HepG2 (cell line): ENCODE data around the gene SLC38A9. TPM values are rescaled to one million over a fixed set of nuclear protein-coding genes. Genes with fewer than 3 reads are reported as not detected.

Experiments
- ATAC-seq: fragments of 200-7000 bp; cut with Tn5 transposase; 3 replicates; pipeline ENCODE4 v1.9.1; 2020; ENCODE audit warnings: mild to moderate bottlenecking, moderate library complexity
- BruUV-seq: library from RNA; stranded (reverse); fragments of 400-500 nt; replicated peaks from 2 replicates; lab custom pipeline; 2021; lab: Mats Ljungman, UMichigan
- CTCF ChIA-PET: fragments of 300-600 bp; formaldehyde crosslinking; extraction: SDS; loops from one replicate; lab custom pipeline; 2021; ENCODE audit warnings: low total read pairs, inconsistent platforms, low intra/inter-chr PET ratio; lab: Yijun Ruan, JAX
- POLR2A ChIA-PET: fragments of 350-600 bp; sonication (Branson Sonifier 250); formaldehyde crosslinking; loops from one replicate; lab custom pipeline; 2020; ENCODE audit warnings: antibody characterized with exemption, inconsistent platforms; lab: Yijun Ruan, JAX
- DNase-seq: peaks from one replicate; pipeline ENCODE4 v3.0.0-alpha.2; 2015; ENCODE audit warnings: low spot score
- FAIRE-seq: peaks from 3 replicates; lab custom pipeline; 2011; peaks lifted over from hg19 to GRCh38; lab: Jason Lieb, UNC
- H2AFZ ChIP-seq: one replicate; pipeline ENCODE4 v1.6.1; 2011; ENCODE audit warnings: low read length, inconsistent platforms
- H3K27ac ChIP-seq: fragments of 300-600 bp; 3 replicates; pipeline ENCODE4 v1.8.0; 2011; ENCODE audit warnings: mixed run types, mild to moderate bottlenecking, mixed read lengths, low read length, inconsistent platforms; ENCODE audit not compliant: insufficient read depth; ENCODE audit errors: extremely low read length
- H3K27me3 ChIP-seq, 2 experiments: fragments of 200-600 bp in 1 of 2; 2 replicates in 1 of 2; 3 replicates in 1 of 2; pipeline versions ENCODE4 v1.6.0 to v1.8.0; 2011; ENCODE audit warnings: low read length in 2 of 2, mild to moderate bottlenecking in 2 of 2, moderate library complexity in 2 of 2, inconsistent platforms in 1 of 2; ENCODE audit not compliant: insufficient read depth in 2 of 2, control insufficient read depth in 1 of 2
- H3K36me3 ChIP-seq, 2 experiments: fragments of 200-600 bp in 1 of 2; replicated peaks in 1 of 2; 2 replicates in 1 of 2; 3 replicates in 1 of 2; pipeline versions ENCODE4 v1.5.1 to v1.8.0; 2011; ENCODE audit warnings: low read length in 2 of 2, inconsistent platforms in 1 of 2; ENCODE audit not compliant: insufficient read depth in 2 of 2, control insufficient read depth in 1 of 2
- H3K4me1 ChIP-seq: 2 replicates; pipeline ENCODE4 v1.5.1; 2012; ENCODE audit warnings: low read length, inconsistent platforms; ENCODE audit not compliant: insufficient read depth
- H3K4me2 ChIP-seq: 2 replicates; pipeline ENCODE4 v1.6.0; 2011; ENCODE audit warnings: low read depth, low read length, inconsistent platforms
- H3K4me3 ChIP-seq, 3 experiments: fragments of 200-600 bp in 1 of 3; sonication (generic), shearing (Covaris generic) in 1 of 3; replicated peaks in 1 of 3; 2 replicates each; pipeline ENCODE4 v1.5.1; 2011 to 2016; ENCODE audit warnings: low read length in 3 of 3, inconsistent platforms in 2 of 3, low read depth in 2 of 3, mild to moderate bottlenecking in 2 of 3, control low read depth in 1 of 3, mixed read lengths in 1 of 3; ENCODE audit not compliant: insufficient read depth in 1 of 3
- H3K79me2 ChIP-seq: one replicate; pipeline ENCODE4 v1.6.1; 2011; ENCODE audit warnings: low read length, inconsistent platforms; ENCODE audit not compliant: insufficient read depth
- H3K9ac ChIP-seq: 2 replicates; pipeline ENCODE4 v1.6.0; 2011; ENCODE audit warnings: mild to moderate bottlenecking, low read depth, low read length, inconsistent platforms; ENCODE audit not compliant: insufficient read depth
- H3K9me3 ChIP-seq: 2 replicates; pipeline ENCODE4 v1.5.1; 2012; ENCODE audit warnings: mild to moderate bottlenecking, low read length
- H4K20me1 ChIP-seq: 2 replicates; pipeline ENCODE4 v1.6.0; 2011; ENCODE audit warnings: inconsistent platforms, mild to moderate bottlenecking, low read length, moderate library complexity; ENCODE audit not compliant: insufficient read depth
- HOMEZ ChIP-seq: IDR thresholded peaks from 2 replicates; pipeline ENCODE4 v1.6.1; 2016; ENCODE audit warnings: low read depth
- NFIC ChIP-seq: IDR thresholded peaks from 2 replicates; pipeline ENCODE4 v1.6.1; 2012; ENCODE audit warnings: mild to moderate bottlenecking, low read length, inconsistent platforms
- RAD51 ChIP-seq: fragments of 450-650 bp; IDR thresholded peaks from 2 replicates; pipeline ENCODE4 v1.6.1; 2016; ENCODE audit warnings: borderline replicate concordance
- RBM22 ChIP-seq: fragments of 200-400 bp; formaldehyde crosslinking; optimal IDR thresholded peaks from 2 replicates; pipeline ENCODE3; 2017; ENCODE audit warnings: mild to moderate bottlenecking, low read length, moderate library complexity
- TBL1XR1 ChIP-seq: fragments of 150-350 bp; IDR thresholded peaks from 2 replicates; pipeline ENCODE4 v1.6.1; 2014; ENCODE audit warnings: borderline replicate concordance, low read length; ENCODE audit not compliant: partially characterized antibody
- ZNF142 ChIP-seq: sonication (generic); formaldehyde crosslinking; IDR thresholded peaks from 2 replicates; pipeline ENCODE4 v1.4.0; 2020; ENCODE audit warnings: missing genetic modification reagents
- ZNF224 ChIP-seq: sonication (generic); formaldehyde crosslinking; IDR thresholded peaks from 2 replicates; pipeline ENCODE4 v1.5.0; 2020; ENCODE audit warnings: mild to moderate bottlenecking, missing genetic modification reagents
- ZNF3 ChIP-seq: IDR thresholded peaks from 2 replicates; pipeline ENCODE4 v1.7.0; 2017; ENCODE audit warnings: inconsistent platforms
- ZNF564 ChIP-seq: sonication (generic); formaldehyde crosslinking; IDR thresholded peaks from 2 replicates; pipeline ENCODE4 v1.8.1; 2023; ENCODE audit warnings: mild to moderate bottlenecking, missing genetic modification reagents
- ZSCAN31 ChIP-seq: sonication (generic); formaldehyde crosslinking; IDR thresholded peaks from 2 replicates; pipeline ENCODE4 v1.5.0; 2020; ENCODE audit warnings: low read depth, mild to moderate bottlenecking, missing genetic modification reagents
- WGBS: methylation state at CpG from one replicate; pipeline ENCODE4 v1.1.6; 2017; ENCODE audit warnings: low lambda C conversion rate; 5-methylcytosine and 5-hydroxymethylcytosine counted together
- in situ Hi-C: cut with HindIII; loops from 2 replicates; pipeline ENCODE4 v1.10.0; 2017; ENCODE audit warnings: low pct_unique_long_range_greater_than_20kb; ENCODE audit not compliant: extremely low pct_ligation_motif_present
- intact Hi-C: fragments of 100-400 bp; cut with micrococcal nuclease; formaldehyde crosslinking; loops from one replicate; pipeline ENCODE4 v1.10.0; 2022; ENCODE audit not compliant: unreplicated experiment
- polyA plus RNA-seq, 8 experiments: library from polyadenylated mRNA; depleted of rRNA in 3 of 8; stranded (reverse) in 7 of 8; unstranded in 1 of 8; fragments of >200 nt; fragmentation: Illumina TruSeq in 4 of 8; extraction: Trizol in 4 of 8; gene quantifications; 2 replicates each; pipeline versions ENCODE4 v1.2.1 to v1.2.3, GENCODE V29; 2011 to 2016; ENCODE audit warnings: low read depth in 4 of 8, missing spikeins in 1 of 8, mixed read lengths in 1 of 8; ENCODE audit not compliant: insufficient read depth in 1 of 8
- total RNA-seq, 5 experiments: library from RNA; depleted of rRNA; stranded (reverse); fragments of >200 nt; fragmentation: Illumina TruSeq; extraction: Trizol; gene quantifications; 2 replicates each; pipeline ENCODE4 v1.2.3, GENCODE V29; 2016; ENCODE audit warnings: low read depth in 1 of 5
- TF ChIP-seq, protein P1 (sequence below): IDR thresholded peaks from 2 replicates; pipeline ENCODE4 v1.6.1; 2016; ENCODE audit warnings: missing genetic modification reagents, missing compliant biosample characterization
- TF ChIP-seq, protein P2 (sequence below): sonication (generic); formaldehyde crosslinking; IDR thresholded peaks from 2 replicates; pipeline ENCODE4; 2020; ENCODE audit warnings: missing genetic modification reagents, mild to moderate bottlenecking, borderline replicate concordance
- TF ChIP-seq, protein P3 (sequence below): IDR thresholded peaks from 2 replicates; pipeline ENCODE4 v1.6.1; 2018; ENCODE audit warnings: missing genetic modification reagents, mild to moderate bottlenecking, missing compliant biosample characterization

The SLC38A9 gene
- total and polyA plus RNA-seq, 2 of the 13 experiments (the other 11 are each of a cell fraction or from before 2014, with no cell fraction given): 19.3 to 36.0 TPM

- no peak overlapping the region for H3K4me3 ChIP-seq
- ChIA-PET POLR2A (no interaction called here), CTCF (interaction anchor here (0.9 kb wide), 1 partner anchor 486 kb away, joined by 4 read pairs; no protein-coding TSS in a partner anchor)
- in situ Hi-C loops: no loop called here
- no peaks in the 10 kb centered on the region; a peak in 1 of 5 replicates for H3K27me3 ChIP-seq
- FAIRE-seq: no peak
- H3K27ac ChIP-seq: no peak overlapping the region
- peak overlapping the region; percentile 28 for H3K4me2 ChIP-seq
- DNase-seq: no peak
- H3K36me3 ChIP-seq: no peaks in the 10 kb centered on the region
- no TSS peak for BruUV-seq
- H3K79me2 ChIP-seq: peaks cover 7% of the 10 kb centered on the region
- 32% methylated on average over 6 of the region's 6 CpGs for WGBS
- H3K9ac ChIP-seq: no peak overlapping the region
- intact Hi-C loops: no loop called here
- no peaks in the 10 kb centered on the region for H3K9me3 ChIP-seq
- peaks cover 27% of the 10 kb centered on the region for H3K4me1 ChIP-seq
- no peaks in the 10 kb centered on the region for H4K20me1 ChIP-seq
- peak overlapping the region; percentile 72 for H2AFZ ChIP-seq
- ATAC-seq: no peak
- TF ChIP-seq TBL1XR1: no peak
- no peak for TF ChIP-seq NFIC
- TF ChIP-seq RBM22: no peak
- TF ChIP-seq, protein P1, sequence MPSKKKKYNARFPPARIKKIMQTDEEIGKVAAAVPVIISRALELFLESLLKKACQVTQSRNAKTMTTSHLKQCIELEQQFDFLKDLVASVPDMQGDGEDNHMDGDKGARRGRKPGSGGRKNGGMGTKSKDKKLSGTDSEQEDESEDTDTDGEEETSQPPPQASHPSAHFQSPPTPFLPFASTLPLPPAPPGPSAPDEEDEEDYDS (CRISPR knock-in tag): no peak
- TF ChIP-seq ZNF142 (CRISPR knock-in tag): no peak
- no peak for TF ChIP-seq RAD51
- no peak for TF ChIP-seq ZNF224 (CRISPR knock-in tag)
- TF ChIP-seq ZNF3 (CRISPR knock-in tag): no peak
- TF ChIP-seq, protein P2, sequence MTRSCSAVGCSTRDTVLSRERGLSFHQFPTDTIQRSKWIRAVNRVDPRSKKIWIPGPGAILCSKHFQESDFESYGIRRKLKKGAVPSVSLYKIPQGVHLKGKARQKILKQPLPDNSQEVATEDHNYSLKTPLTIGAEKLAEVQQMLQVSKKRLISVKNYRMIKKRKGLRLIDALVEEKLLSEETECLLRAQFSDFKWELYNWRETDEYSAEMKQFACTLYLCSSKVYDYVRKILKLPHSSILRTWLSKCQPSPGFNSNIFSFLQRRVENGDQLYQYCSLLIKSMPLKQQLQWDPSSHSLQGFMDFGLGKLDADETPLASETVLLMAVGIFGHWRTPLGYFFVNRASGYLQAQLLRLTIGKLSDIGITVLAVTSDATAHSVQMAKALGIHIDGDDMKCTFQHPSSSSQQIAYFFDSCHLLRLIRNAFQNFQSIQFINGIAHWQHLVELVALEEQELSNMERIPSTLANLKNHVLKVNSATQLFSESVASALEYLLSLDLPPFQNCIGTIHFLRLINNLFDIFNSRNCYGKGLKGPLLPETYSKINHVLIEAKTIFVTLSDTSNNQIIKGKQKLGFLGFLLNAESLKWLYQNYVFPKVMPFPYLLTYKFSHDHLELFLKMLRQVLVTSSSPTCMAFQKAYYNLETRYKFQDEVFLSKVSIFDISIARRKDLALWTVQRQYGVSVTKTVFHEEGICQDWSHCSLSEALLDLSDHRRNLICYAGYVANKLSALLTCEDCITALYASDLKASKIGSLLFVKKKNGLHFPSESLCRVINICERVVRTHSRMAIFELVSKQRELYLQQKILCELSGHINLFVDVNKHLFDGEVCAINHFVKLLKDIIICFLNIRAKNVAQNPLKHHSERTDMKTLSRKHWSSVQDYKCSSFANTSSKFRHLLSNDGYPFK (CRISPR knock-in tag): no peak
- TF ChIP-seq, protein P3, sequence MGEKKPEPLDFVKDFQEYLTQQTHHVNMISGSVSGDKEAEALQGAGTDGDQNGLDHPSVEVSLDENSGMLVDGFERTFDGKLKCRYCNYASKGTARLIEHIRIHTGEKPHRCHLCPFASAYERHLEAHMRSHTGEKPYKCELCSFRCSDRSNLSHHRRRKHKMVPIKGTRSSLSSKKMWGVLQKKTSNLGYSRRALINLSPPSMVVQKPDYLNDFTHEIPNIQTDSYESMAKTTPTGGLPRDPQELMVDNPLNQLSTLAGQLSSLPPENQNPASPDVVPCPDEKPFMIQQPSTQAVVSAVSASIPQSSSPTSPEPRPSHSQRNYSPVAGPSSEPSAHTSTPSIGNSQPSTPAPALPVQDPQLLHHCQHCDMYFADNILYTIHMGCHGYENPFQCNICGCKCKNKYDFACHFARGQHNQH (CRISPR knock-in tag): no peak
- TF ChIP-seq ZSCAN31 (CRISPR knock-in tag): no peak
- no peak for TF ChIP-seq HOMEZ (CRISPR knock-in tag)
- TF ChIP-seq ZNF564: no peak
These were observed 2.6 kb upstream of the SLC38A9 start for GRCh38 chr5:55714749-55715148.
